Astrocyte (in vitro differentiated cells and primary cell): ENCODE results near the gene FOXD4L1.
"Not testable (repeated sequence)": the region's sequence is repeated elsewhere in the genome, so short reads cannot be mapped to it uniquely, and the experiment has no call there.

Experiments used
- EZH2 ChIP-seq: IDR thresholded peaks from 2 replicates; pipeline ENCODE4 v1.6.1; 2012; ENCODE audit warnings: mild to moderate bottlenecking, low read length, inconsistent platforms; ENCODE audit not compliant: insufficient read depth
- TF ChIP-seq, protein P1 (sequence below): IDR thresholded peaks from 2 replicates; pipeline ENCODE4 v1.5.1; 2011; ENCODE audit warnings: low read depth, mild to moderate bottlenecking, inconsistent platforms, low read length, moderate library complexity; ENCODE audit not compliant: insufficient read depth

DNA sequence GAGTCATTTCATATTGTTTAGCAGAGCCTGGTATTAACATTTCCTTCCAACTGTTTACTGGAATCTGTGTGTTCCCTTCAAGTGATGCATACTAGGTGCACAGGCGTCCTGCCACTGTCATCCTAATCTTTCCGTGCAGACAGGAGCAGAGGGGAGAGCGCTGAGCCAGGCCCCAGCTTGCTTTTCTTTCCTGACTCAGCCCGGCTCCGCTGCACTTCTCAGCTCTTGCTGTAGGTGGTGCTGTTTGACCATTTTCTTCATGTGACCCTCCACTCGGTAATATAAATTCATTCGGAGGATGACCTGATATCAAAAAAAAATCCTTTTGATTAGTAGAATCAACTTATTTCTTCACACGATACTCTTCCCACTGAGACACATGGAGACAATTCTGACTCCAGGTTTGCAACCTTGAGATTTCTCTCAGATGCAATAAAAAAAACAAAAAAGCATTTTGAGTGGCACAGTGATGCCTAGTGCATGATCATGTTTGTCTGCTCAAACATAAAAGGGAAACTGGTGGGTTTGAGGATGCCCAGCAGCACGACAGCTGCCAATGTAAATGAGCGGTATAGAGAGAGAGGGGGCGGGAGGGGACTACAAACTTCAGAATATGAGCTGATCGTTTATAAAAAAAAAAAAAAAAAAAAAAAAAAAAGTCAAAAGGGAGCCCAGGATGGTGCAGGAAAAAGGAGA, 29.0 kb downstream of the FOXD4L1 start:
- TF ChIP-seq, protein P1, sequence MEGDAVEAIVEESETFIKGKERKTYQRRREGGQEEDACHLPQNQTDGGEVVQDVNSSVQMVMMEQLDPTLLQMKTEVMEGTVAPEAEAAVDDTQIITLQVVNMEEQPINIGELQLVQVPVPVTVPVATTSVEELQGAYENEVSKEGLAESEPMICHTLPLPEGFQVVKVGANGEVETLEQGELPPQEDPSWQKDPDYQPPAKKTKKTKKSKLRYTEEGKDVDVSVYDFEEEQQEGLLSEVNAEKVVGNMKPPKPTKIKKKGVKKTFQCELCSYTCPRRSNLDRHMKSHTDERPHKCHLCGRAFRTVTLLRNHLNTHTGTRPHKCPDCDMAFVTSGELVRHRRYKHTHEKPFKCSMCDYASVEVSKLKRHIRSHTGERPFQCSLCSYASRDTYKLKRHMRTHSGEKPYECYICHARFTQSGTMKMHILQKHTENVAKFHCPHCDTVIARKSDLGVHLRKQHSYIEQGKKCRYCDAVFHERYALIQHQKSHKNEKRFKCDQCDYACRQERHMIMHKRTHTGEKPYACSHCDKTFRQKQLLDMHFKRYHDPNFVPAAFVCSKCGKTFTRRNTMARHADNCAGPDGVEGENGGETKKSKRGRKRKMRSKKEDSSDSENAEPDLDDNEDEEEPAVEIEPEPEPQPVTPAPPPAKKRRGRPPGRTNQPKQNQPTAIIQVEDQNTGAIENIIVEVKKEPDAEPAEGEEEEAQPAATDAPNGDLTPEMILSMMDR = not testable (repeated sequence)
- TF ChIP-seq EZH2 = not testable (repeated sequence)
